ENCODE results near the gene MICAL3.

GRCh38 chr22:17817079-17817478, 207.3 kb downstream of the MICAL3 start:
- TF ChIP-seq CTCF (IDR thresholded peaks at IDR 0.05; ENCODE audit: low read length) (no peak), EZH2 (IDR thresholded peaks at IDR 0.05; ENCODE audit: borderline replicate concordance, low read length) (no peak)
